ENCODE results near the gene EMID1. TPM values are rescaled to one million over a fixed set of nuclear protein-coding genes. Genes with fewer than 3 reads are reported as not detected.

The EMID1 gene
- total RNA-seq, 1 experiment from 2014 or later: 5.4 TPM

GRCh38 chr22:29215012-29215860 is 9.5 kb downstream of the EMID1 start:
- DNase-seq: no peak
- Histone ChIP-seq H2BK12ac (ENCODE audit: insufficient read length, low read depth, low read length) (no peak overlapping the region), H3K23me2 (ENCODE audit: insufficient read length, low read depth, low read length, poor library complexity, severe bottlenecking) (no peaks in the 10 kb centered on the region)

More at GRCh38 chr22:29215012-29215860, 9.5 kb downstream of the EMID1 start:
- no peak overlapping the region for H2BK20ac ChIP-seq (ENCODE audit: low read depth, low read length, poor library complexity, severe bottlenecking)
- no peak overlapping the region for H2BK5ac ChIP-seq (ENCODE audit: insufficient read length, low read length)
- no peak overlapping the region for H3K14ac ChIP-seq (ENCODE audit: insufficient read depth, low read length)
- no peak overlapping the region for H2BK120ac ChIP-seq (ENCODE audit: low read depth, low read length, poor library complexity, severe bottlenecking)
- Mint-ChIP-seq H3K9me3 (no peaks in the 10 kb centered on the region), H3K27ac (peak overlapping the region in 2 of 3 experiments; percentile 47 to 48; a peak in 2 of 7 replicates), H3K36me3 (ENCODE audit: insufficient read depth in 1 of 3, low read depth in 3 of 3) (no peaks in the 10 kb centered on the region), H3K27me3 (ENCODE audit: low read depth) (peaks cover 3% of the 10 kb centered on the region; the same call in 1 of the 2 replicates), H3K4me3 (no peak overlapping the region; a peak in 1 of 5 replicates), H3K4me1 (peaks cover 25 to 38% of the 10 kb centered on the region in 2 experiments)
- H4K5ac ChIP-seq (ENCODE audit: insufficient read length, low read depth, low read length): no peak overlapping the region
- no peak overlapping the region for H3K9ac ChIP-seq (ENCODE audit: extremely low read depth, insufficient read length, low read length)
- no peaks in the 10 kb centered on the region for H4K20me1 ChIP-seq (ENCODE audit: control insufficient read depth, insufficient read depth, insufficient read length)
- no peaks in the 10 kb centered on the region for H3K27me3 ChIP-seq (ENCODE audit: insufficient read depth, low read length)
- no peak overlapping the region for H3K4ac ChIP-seq (ENCODE audit: low read depth, low read length)
- no peak overlapping the region for H3K27ac ChIP-seq (ENCODE audit: insufficient read length, low read depth, low read length)
- H3K79me1 ChIP-seq (ENCODE audit: insufficient read depth, low read depth, low read length, poor library complexity, severe bottlenecking): no peaks in the 10 kb centered on the region
- H3K4me2 ChIP-seq (ENCODE audit: insufficient read depth, insufficient read length, low read length): no peak overlapping the region
- WGBS (ENCODE audit: extremely low coverage, insufficient read length, low lambda C conversion rate): no CpG with 5 or more reads among the region's 14 CpGs
- no peak overlapping the region for H3T11ph ChIP-seq (ENCODE audit: low read length)
- H3K9me3 ChIP-seq (ENCODE audit: control insufficient read depth, low read depth, low read length): no peaks in the 10 kb centered on the region
- no peak overlapping the region for H3K56ac ChIP-seq (ENCODE audit: insufficient read length, low read depth, low read length)
- no peak for TF ChIP-seq CTCF (conservative IDR thresholded peaks at IDR 0.05)
- H4K8ac ChIP-seq (replicated peaks; ENCODE audit: insufficient read length, low read depth, low read length): no peak overlapping the region
- no peak overlapping the region for H2AFZ ChIP-seq (ENCODE audit: low read length)
- no peak overlapping the region for H3K23ac ChIP-seq (ENCODE audit: insufficient read length, low read depth, low read length)
- no peak overlapping the region for H2AK5ac ChIP-seq (ENCODE audit: insufficient read length, low read length)
- H2BK15ac ChIP-seq (ENCODE audit: low read depth, low read length): no peak overlapping the region
- H3K4me1 ChIP-seq (ENCODE audit: insufficient read depth, low read length): no peaks in the 10 kb centered on the region; the same call in 1 of the 2 replicates
- no peaks in the 10 kb centered on the region for H3K79me2 ChIP-seq (ENCODE audit: insufficient read depth, low read length)
- no peak overlapping the region for H4K91ac ChIP-seq (ENCODE audit: insufficient read length, low read depth, low read length)
- no peak overlapping the region for H3K18ac ChIP-seq (ENCODE audit: insufficient read length, low read depth, low read length)

Data from H9 (cell line).